ENCODE results near the gene SCN5A. TPM values are rescaled to one million over a fixed set of nuclear protein-coding genes. Genes with fewer than 3 reads are reported as not detected.

Gene SCN5A
- polyA plus RNA-seq, 1 donor from 2014 or later: not detected

GRCh38 chr3:38552364-38552763 lies 97.1 kb downstream of the SCN5A start:
- no peaks in the 10 kb centered on the region for H3K36me3 ChIP-seq (ENCODE audit: insufficient read depth, low read length)
- H3K9ac ChIP-seq (ENCODE audit: low read length): no peak overlapping the region
- no peaks in the 10 kb centered on the region for H3F3A ChIP-seq (ENCODE audit: insufficient read depth, low read length, poor library complexity, severe bottlenecking)
- H3K79me2 ChIP-seq (replicated peaks; ENCODE audit: insufficient read depth, low read length): no peaks in the 10 kb centered on the region
- H4K20me1 ChIP-seq (ENCODE audit: insufficient read depth): no peaks in the 10 kb centered on the region
- no peak overlapping the region for H3K4me2 ChIP-seq (ENCODE audit: low read length)
- no peaks in the 10 kb centered on the region for H3K27me3 ChIP-seq (ENCODE audit: insufficient read depth, low read depth, low read length)
- no peak for TF ChIP-seq EP300 (conservative IDR thresholded peaks at IDR 0.05; ENCODE audit: poor library complexity, severe bottlenecking)
- TF ChIP-seq, protein P1, sequence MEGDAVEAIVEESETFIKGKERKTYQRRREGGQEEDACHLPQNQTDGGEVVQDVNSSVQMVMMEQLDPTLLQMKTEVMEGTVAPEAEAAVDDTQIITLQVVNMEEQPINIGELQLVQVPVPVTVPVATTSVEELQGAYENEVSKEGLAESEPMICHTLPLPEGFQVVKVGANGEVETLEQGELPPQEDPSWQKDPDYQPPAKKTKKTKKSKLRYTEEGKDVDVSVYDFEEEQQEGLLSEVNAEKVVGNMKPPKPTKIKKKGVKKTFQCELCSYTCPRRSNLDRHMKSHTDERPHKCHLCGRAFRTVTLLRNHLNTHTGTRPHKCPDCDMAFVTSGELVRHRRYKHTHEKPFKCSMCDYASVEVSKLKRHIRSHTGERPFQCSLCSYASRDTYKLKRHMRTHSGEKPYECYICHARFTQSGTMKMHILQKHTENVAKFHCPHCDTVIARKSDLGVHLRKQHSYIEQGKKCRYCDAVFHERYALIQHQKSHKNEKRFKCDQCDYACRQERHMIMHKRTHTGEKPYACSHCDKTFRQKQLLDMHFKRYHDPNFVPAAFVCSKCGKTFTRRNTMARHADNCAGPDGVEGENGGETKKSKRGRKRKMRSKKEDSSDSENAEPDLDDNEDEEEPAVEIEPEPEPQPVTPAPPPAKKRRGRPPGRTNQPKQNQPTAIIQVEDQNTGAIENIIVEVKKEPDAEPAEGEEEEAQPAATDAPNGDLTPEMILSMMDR (IDR thresholded peaks at IDR 0.05; ENCODE audit: poor library complexity, severe bottlenecking): no peak
- TF ChIP-seq MXI1 (conservative IDR thresholded peaks at IDR 0.05; ENCODE audit: poor library complexity, severe bottlenecking): no peak
- no peak for TF ChIP-seq SMC3 (conservative IDR thresholded peaks at IDR 0.05; ENCODE audit: poor library complexity)
- no peak for TF ChIP-seq POLR2AphosphoS5 (IDR thresholded peaks at IDR 0.05)
- no peak for TF ChIP-seq RAD21 (conservative IDR thresholded peaks at IDR 0.05)
- TF ChIP-seq EZH2 (IDR thresholded peaks at IDR 0.05; ENCODE audit: borderline replicate concordance, insufficient read depth, low read length, poor library complexity, severe bottlenecking): no peak
- TF ChIP-seq TAF1 (IDR thresholded peaks at IDR 0.05; ENCODE audit: low read depth): no peak
- TF ChIP-seq, protein P2, sequence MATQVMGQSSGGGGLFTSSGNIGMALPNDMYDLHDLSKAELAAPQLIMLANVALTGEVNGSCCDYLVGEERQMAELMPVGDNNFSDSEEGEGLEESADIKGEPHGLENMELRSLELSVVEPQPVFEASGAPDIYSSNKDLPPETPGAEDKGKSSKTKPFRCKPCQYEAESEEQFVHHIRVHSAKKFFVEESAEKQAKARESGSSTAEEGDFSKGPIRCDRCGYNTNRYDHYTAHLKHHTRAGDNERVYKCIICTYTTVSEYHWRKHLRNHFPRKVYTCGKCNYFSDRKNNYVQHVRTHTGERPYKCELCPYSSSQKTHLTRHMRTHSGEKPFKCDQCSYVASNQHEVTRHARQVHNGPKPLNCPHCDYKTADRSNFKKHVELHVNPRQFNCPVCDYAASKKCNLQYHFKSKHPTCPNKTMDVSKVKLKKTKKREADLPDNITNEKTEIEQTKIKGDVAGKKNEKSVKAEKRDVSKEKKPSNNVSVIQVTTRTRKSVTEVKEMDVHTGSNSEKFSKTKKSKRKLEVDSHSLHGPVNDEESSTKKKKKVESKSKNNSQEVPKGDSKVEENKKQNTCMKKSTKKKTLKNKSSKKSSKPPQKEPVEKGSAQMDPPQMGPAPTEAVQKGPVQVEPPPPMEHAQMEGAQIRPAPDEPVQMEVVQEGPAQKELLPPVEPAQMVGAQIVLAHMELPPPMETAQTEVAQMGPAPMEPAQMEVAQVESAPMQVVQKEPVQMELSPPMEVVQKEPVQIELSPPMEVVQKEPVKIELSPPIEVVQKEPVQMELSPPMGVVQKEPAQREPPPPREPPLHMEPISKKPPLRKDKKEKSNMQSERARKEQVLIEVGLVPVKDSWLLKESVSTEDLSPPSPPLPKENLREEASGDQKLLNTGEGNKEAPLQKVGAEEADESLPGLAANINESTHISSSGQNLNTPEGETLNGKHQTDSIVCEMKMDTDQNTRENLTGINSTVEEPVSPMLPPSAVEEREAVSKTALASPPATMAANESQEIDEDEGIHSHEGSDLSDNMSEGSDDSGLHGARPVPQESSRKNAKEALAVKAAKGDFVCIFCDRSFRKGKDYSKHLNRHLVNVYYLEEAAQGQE (IDR thresholded peaks at IDR 0.05; ENCODE audit: borderline replicate concordance): no peak
- H3K4me3 ChIP-seq (ENCODE audit: low read length): no peak overlapping the region
- no peak overlapping the region for H3K27ac ChIP-seq (ENCODE audit: low read length)
- H2AFZ ChIP-seq (ENCODE audit: low read depth, low read length): no peak overlapping the region
- no peaks in the 10 kb centered on the region for H3K9me2 ChIP-seq (ENCODE audit: insufficient read depth, low read length)
- no peaks in the 10 kb centered on the region for H3K9me3 ChIP-seq (ENCODE audit: low read length)

- Histone ChIP-seq H3F3A (ENCODE audit: insufficient read depth, low read length, poor library complexity, severe bottlenecking) (no peaks in the 10 kb centered on the region), H3K27ac (ENCODE audit: low read length) (no peak overlapping the region), H3K9ac (ENCODE audit: low read length) (no peak overlapping the region), H3K4me2 (ENCODE audit: low read length) (no peak overlapping the region), H3K27me3 (ENCODE audit: insufficient read depth, low read depth, low read length) (no peaks in the 10 kb centered on the region), H2AFZ (ENCODE audit: low read depth, low read length) (no peak overlapping the region), H4K20me1 (ENCODE audit: insufficient read depth) (no peaks in the 10 kb centered on the region), H3K79me2 (replicated peaks; ENCODE audit: insufficient read depth, low read length) (no peaks in the 10 kb centered on the region), H3K9me3 (ENCODE audit: low read length) (no peaks in the 10 kb centered on the region), H3K9me2 (ENCODE audit: insufficient read depth, low read length) (no peaks in the 10 kb centered on the region), H3K4me3 (ENCODE audit: low read length) (no peak overlapping the region), H3K36me3 (ENCODE audit: insufficient read depth, low read length) (no peaks in the 10 kb centered on the region)
- TF ChIP-seq, protein P1 (IDR thresholded peaks at IDR 0.05; ENCODE audit: poor library complexity, severe bottlenecking): no peak
- no peak for TF ChIP-seq SMC3 (conservative IDR thresholded peaks at IDR 0.05; ENCODE audit: poor library complexity)
- no peak for TF ChIP-seq RAD21 (conservative IDR thresholded peaks at IDR 0.05)
- TF ChIP-seq EZH2 (IDR thresholded peaks at IDR 0.05; ENCODE audit: borderline replicate concordance, insufficient read depth, low read length, poor library complexity, severe bottlenecking): no peak
- TF ChIP-seq POLR2AphosphoS5 (IDR thresholded peaks at IDR 0.05): no peak
- TF ChIP-seq MXI1 (conservative IDR thresholded peaks at IDR 0.05; ENCODE audit: poor library complexity, severe bottlenecking): no peak
- TF ChIP-seq TAF1 (IDR thresholded peaks at IDR 0.05; ENCODE audit: low read depth): no peak
- no peak for TF ChIP-seq EP300 (conservative IDR thresholded peaks at IDR 0.05; ENCODE audit: poor library complexity, severe bottlenecking)
- TF ChIP-seq, protein P2 (IDR thresholded peaks at IDR 0.05; ENCODE audit: borderline replicate concordance): no peak
Measured at GRCh38 chr3:38551026-38551832, 98.3 kb downstream of the SCN5A start.

All from neural cell (in vitro differentiated cells).